Transverse colon (tissue), 4 donors: ENCODE measurements around the gene TBC1D17. TPM values are rescaled to one million over a fixed set of nuclear protein-coding genes. Genes with fewer than 3 reads are reported as not detected.

Experiments
- DNase-seq: peaks from one replicate; pipeline ENCODE4 v3.0.0-alpha.2; 2019
- H3K27ac ChIP-seq, 4 donors: fragments of 200-600 bp; sonication (generic); 2 replicates each; pipeline ENCODE4 v1.5.1; 2016 to 2018; ENCODE audit warnings: inconsistent platforms in 4 of 4
- H3K27me3 ChIP-seq: fragments of 200-600 bp; sonication (generic); 2 replicates; pipeline ENCODE4 v1.5.1; 2017; ENCODE audit warnings: inconsistent platforms
- H3K36me3 ChIP-seq, 4 donors: fragments of 200-600 bp; sonication (generic); 2 replicates each; pipeline ENCODE4 v1.5.1; 2017 to 2019; ENCODE audit warnings: inconsistent platforms in 4 of 4
- H3K4me1 ChIP-seq, 4 donors: fragments of 200-600 bp; sonication (generic); 2 replicates each; pipeline ENCODE4 v1.5.1; 2017 to 2020; ENCODE audit warnings: inconsistent platforms in 4 of 4
- H3K4me3 ChIP-seq, 4 donors: fragments of 200-600 bp; sonication (generic); 1 replicate in 1 of 4; 2 replicates in 3 of 4; pipeline versions ENCODE4 v1.5.1 to v1.6.1; 2017 to 2019; ENCODE audit warnings: inconsistent platforms in 4 of 4
- H3K9me3 ChIP-seq, 2 donors: fragments of 200-600 bp; sonication (generic); 2 replicates each; pipeline ENCODE4 v1.5.1; 2017 to 2019; ENCODE audit warnings: inconsistent platforms in 2 of 2
- CTCF ChIP-seq, 5 experiments: fragments of 200-600 bp in 3 of 5; fragments of 450-650 bp in 2 of 5; sonication (generic) in 3 of 5; IDR thresholded peaks; 1 replicate in 2 of 5; 2 replicates in 3 of 5; pipeline ENCODE4 v1.5.1; 2016 to 2017; ENCODE audit warnings: antibody characterized with exemption in 5 of 5, inconsistent platforms in 3 of 5, mild to moderate bottlenecking in 2 of 5, moderate library complexity in 1 of 5
- EP300 ChIP-seq: sonication (generic); formaldehyde crosslinking; IDR thresholded peaks from one replicate; pipeline ENCODE4 v1.6.1; 2017; ENCODE audit warnings: antibody characterized with exemption, low read depth
- POLR2A ChIP-seq: fragments of 450-650 bp; IDR thresholded peaks from one replicate; pipeline ENCODE4 v1.6.1; 2016; ENCODE audit warnings: antibody characterized with exemption, mild to moderate bottlenecking, moderate library complexity
- POLR2AphosphoS5 ChIP-seq, 3 donors: sonication (generic); formaldehyde crosslinking; IDR thresholded peaks; one replicate each; pipeline ENCODE4 v1.6.1; 2016; ENCODE audit warnings: antibody characterized with exemption in 3 of 3
- WGBS, 2 donors: methylation state at CpG; one replicate each; pipeline ENCODE4 v1.1.5; 2018; ENCODE audit warnings: low coverage in 1 of 2; 5-methylcytosine and 5-hydroxymethylcytosine counted together
- in situ Hi-C, 4 donors: fragments of 200-750 bp; cut with MboI; loops; one replicate each; pipeline versions ENCODE4 v1.15.0 to v1.15.1; 2017; ENCODE audit warnings: low sequenced_read_pairs in 3 of 4, low pct_ligation_motif_present in 1 of 4, low pct_unique_long_range_greater_than_20kb in 1 of 4
- intact Hi-C: fragments of 100-400 bp; cut with DNase I; formaldehyde crosslinking; loops from one replicate; pipeline ENCODE4 v1.15.1; 2023; ENCODE audit warnings: low total_unique reads
- total RNA-seq, 4 donors: library from RNA; depleted of rRNA; stranded (reverse); fragments of >200 nt; gene quantifications; one replicate each; pipeline ENCODE4 v1.1.0, GENCODE V29; 2016

The TBC1D17 gene
- total RNA-seq, 4 donors from 2014 or later: 26.4 to 80.8 (median 47.9) TPM

GRCh38 chr19:49831592-49831991 is 45.9 kb upstream of the TBC1D17 start:
- 93 to 100% methylated on average over 2 to 6 of the region's 8 CpGs for WGBS, 2 donors
- no peaks in the 10 kb centered on the region for H3K4me1 ChIP-seq
- in situ Hi-C loops (no loop called here), intact Hi-C loops (no loop called here)
- peaks cover 0 to 32% (median 10%) of the 10 kb centered on the region in 4 donors for H3K36me3 ChIP-seq
- no peaks in the 10 kb centered on the region for H3K9me3 ChIP-seq
- no peaks in the 10 kb centered on the region for H3K27me3 ChIP-seq
- H3K4me3 ChIP-seq: no peak overlapping the region
- no peak for DNase-seq
- no peak overlapping the region for H3K27ac ChIP-seq
- TF ChIP-seq POLR2A: no peak
- TF ChIP-seq POLR2AphosphoS5 (IDR thresholded peaks at IDR 0.05): no peak
- no peak for TF ChIP-seq CTCF (IDR thresholded peaks at IDR 0.05)
- TF ChIP-seq EP300: no peak

DNA sequence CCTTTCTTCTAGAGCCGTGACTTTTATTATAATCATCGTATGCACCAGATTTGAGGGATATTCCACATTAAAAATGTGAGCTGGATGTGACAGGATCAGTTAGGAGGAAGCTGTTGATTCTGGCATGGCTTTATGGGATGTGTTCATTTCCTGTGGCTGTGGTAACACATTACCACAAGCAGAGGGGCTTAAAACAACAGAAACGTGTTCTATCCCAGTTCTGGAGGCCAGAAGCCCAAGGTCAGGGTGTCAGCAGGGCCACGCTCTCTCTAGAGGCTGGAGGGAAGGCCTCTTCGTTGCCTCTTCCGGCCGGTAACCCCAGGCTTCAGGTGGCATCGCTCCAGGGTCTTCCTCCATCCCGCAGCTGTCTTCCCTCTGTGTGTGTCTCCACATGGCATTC is 44.9 kb upstream of the TBC1D17 start:
- H3K27ac ChIP-seq: no peak overlapping the region
- intact Hi-C loops: no loop called here
- H3K4me3 ChIP-seq: no peak overlapping the region
- no peaks in the 10 kb centered on the region for H3K4me1 ChIP-seq
- DNase-seq: no peak
- WGBS, 2 donors: 74 to 75% methylated on average over 3 to 9 of the region's 9 CpGs
- H3K27me3 ChIP-seq: no peaks in the 10 kb centered on the region
- peaks cover 0 to 32% (median 10%) of the 10 kb centered on the region in 4 donors for H3K36me3 ChIP-seq
- H3K9me3 ChIP-seq: no peaks in the 10 kb centered on the region
- in situ Hi-C loops: no loop called here
- TF ChIP-seq POLR2A: no peak
- TF ChIP-seq POLR2AphosphoS5 (IDR thresholded peaks at IDR 0.05): no peak
- no peak for TF ChIP-seq CTCF (IDR thresholded peaks at IDR 0.05)
- TF ChIP-seq EP300: no peak

- H3K9me3 ChIP-seq: no peaks in the 10 kb centered on the region
- H3K4me3 ChIP-seq: no peak overlapping the region
- TF ChIP-seq POLR2AphosphoS5 (IDR thresholded peaks at IDR 0.05) (no peak), CTCF (IDR thresholded peaks at IDR 0.05) (no peak), POLR2A (no peak), EP300 (no peak)
- DNase-seq: no peak
- in situ Hi-C loops (no loop called here), intact Hi-C loops (no loop called here)
- no peaks in the 10 kb centered on the region for H3K27me3 ChIP-seq
- WGBS, 2 donors: 95 to 100% methylated on average over 1 to 6 of the region's 7 CpGs
- H3K4me1 ChIP-seq: no peaks in the 10 kb centered on the region
- H3K36me3 ChIP-seq: peaks cover 0 to 32% (median 10%) of the 10 kb centered on the region in 4 donors
- no peak overlapping the region for H3K27ac ChIP-seq
Measured at GRCh38 chr19:49833599-49833998, 43.9 kb upstream of the TBC1D17 start.

DNA sequence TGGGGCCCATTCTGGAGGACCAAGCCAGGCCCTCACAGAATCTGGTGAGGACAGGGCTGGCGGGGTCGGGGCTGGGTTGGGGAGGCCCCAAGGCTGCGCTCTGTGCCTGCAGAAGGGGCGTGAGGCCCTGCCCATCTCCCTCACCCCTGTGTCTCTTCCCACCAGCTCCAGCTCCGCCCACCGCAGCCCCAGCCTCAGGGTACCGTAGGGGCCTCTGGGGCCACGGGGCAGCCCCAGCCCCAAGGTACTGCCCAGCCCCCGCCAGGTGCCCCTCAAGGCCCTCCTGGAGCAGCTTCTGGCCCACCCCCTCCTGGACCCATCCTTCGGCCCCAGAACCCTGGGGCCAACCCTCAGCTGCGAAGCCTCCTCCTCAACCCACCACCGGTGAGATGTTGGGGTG is 41.9 kb upstream of the TBC1D17 start:
- in situ Hi-C loops: no loop called here
- no peak for DNase-seq
- Histone ChIP-seq H3K4me3 (no peak overlapping the region), H3K9me3 (no peaks in the 10 kb centered on the region), H3K4me1 (no peaks in the 10 kb centered on the region), H3K27ac (no peak overlapping the region), H3K27me3 (no peaks in the 10 kb centered on the region), H3K36me3 (peaks cover 0 to 32% (median 10%) of the 10 kb centered on the region in 4 donors)
- WGBS, 2 donors: 89% methylated on average over 12 of the region's 12 CpGs; no CpG with 5 or more reads in 1 of the 2 donors
- TF ChIP-seq POLR2A: no peak
- TF ChIP-seq CTCF (IDR thresholded peaks at IDR 0.05): no peak
- TF ChIP-seq EP300: no peak
- TF ChIP-seq POLR2AphosphoS5 (IDR thresholded peaks at IDR 0.05): no peak
- intact Hi-C loops: no loop called here
